Glutamatergic neuron (in vitro differentiated cells): ENCODE measurements around the gene MLST8. TPM values are rescaled to one million over a fixed set of nuclear protein-coding genes. Genes with fewer than 3 reads are reported as not detected.
A peak's percentile ranks its signal among the peaks of the same experiment; 100 is the strongest.

Source experiments
- DNase-seq: peaks from one replicate; pipeline ENCODE4 v3.0.0; 2022
- H3K27ac Mint-ChIP-seq: one replicate; pipeline ENCODE4 v1.8.0; 2020; ENCODE audit warnings: mild to moderate bottlenecking, mixed read lengths, inconsistent platforms; ENCODE audit not compliant: unreplicated experiment
- H3K27me3 Mint-ChIP-seq: one replicate; pipeline ENCODE4 v1.8.0; 2020; ENCODE audit warnings: mild to moderate bottlenecking, moderate library complexity, mixed read lengths, inconsistent platforms; ENCODE audit not compliant: unreplicated experiment
- H3K36me3 Mint-ChIP-seq: one replicate; pipeline ENCODE4 v1.8.0; 2020; ENCODE audit warnings: mild to moderate bottlenecking, mixed read lengths, inconsistent platforms; ENCODE audit not compliant: unreplicated experiment
- H3K4me1 Mint-ChIP-seq: one replicate; pipeline ENCODE4 v1.8.0; 2020; ENCODE audit warnings: mild to moderate bottlenecking, low read depth, mixed read lengths, inconsistent platforms; ENCODE audit not compliant: unreplicated experiment
- H3K4me3 Mint-ChIP-seq: one replicate; pipeline ENCODE4 v1.8.0; 2020; ENCODE audit warnings: mild to moderate bottlenecking, mixed read lengths, inconsistent platforms; ENCODE audit not compliant: unreplicated experiment
- H3K9me3 Mint-ChIP-seq: one replicate; pipeline ENCODE4 v1.8.0; 2020; ENCODE audit warnings: mild to moderate bottlenecking, moderate library complexity, mixed read lengths, inconsistent platforms; ENCODE audit not compliant: unreplicated experiment
- CTCF ChIP-seq: fragments of 200-600 bp; sonication (generic); IDR thresholded peaks from one replicate; pipeline ENCODE4 v1.5.0; 2021; ENCODE audit not compliant: partially characterized antibody, unreplicated experiment
- total RNA-seq: library from RNA; stranded (reverse); fragmentation: NEBNext Ultra II Directional; extraction: Animal tissue kit (Norgen Biotek cat#: 25700); gene quantifications from one replicate; pipeline ENCODE4 v1.2.1, GENCODE V29; 2021; ENCODE audit not compliant: unreplicated experiment

Gene MLST8
- total RNA-seq, 1 donor from 2014 or later = 57.9 TPM

GRCh38 chr16:2235695-2236336 is 30.6 kb downstream of the MLST8 start:
- Mint-ChIP-seq H3K4me3 (peak overlapping the region; percentile 30), H3K9me3 (peaks cover 4% of the 10 kb centered on the region), H3K27me3 (peaks cover 4% of the 10 kb centered on the region), H3K4me1 (no peaks in the 10 kb centered on the region), H3K27ac (no peak overlapping the region), H3K36me3 (no peaks in the 10 kb centered on the region)
- TF ChIP-seq CTCF = no peak
- DNase-seq = no peak

DNA sequence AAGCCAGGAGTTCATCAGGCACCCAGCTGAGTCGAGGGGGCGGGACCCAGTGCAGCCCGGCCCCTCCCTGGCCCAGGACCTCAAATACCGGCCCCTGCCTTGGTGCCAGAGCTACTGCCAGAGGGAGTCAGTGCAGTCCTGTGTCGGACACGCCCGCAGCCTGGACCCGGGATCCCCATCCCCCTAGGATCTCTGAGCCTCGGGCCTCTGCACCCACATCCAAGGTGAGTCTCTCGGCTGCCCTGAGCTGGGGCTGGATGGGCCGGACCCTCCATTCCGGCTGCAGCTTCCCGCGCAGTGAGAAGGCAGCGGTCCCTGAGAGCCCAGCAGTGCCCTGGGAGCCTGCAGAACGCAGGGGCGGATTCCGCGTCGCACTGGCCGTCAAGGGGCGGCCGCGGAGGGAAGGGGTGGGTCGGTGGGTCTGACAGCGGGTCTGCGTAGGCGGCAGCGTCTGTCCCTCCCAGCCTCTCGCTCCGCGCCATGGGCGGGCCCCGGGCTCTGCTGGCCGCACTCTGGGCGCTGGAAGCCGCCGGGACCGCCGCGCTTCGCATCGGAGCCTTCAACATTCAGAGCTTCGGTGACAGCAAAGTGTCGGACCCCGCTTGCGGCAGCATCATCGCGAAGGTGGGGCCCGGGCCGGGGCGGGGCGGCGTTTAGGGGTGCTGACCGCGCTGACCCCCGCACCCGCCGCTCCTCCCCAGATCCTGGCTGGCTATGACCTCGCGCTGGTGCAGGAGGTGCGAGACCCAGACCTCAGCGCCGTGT is 31.3 kb downstream of the MLST8 start, which contains the start of gene DNASE1L2:
TSS of gene DNASE1L2 (plus strand) at position 108 of the 765 bp plus-strand sequence. CDS start at position 481, 373 bp downstream.
- Mint-ChIP-seq H3K27me3 (peaks cover 4% of the 10 kb centered on the region), H3K9me3 (peaks cover 4% of the 10 kb centered on the region), H3K36me3 (no peaks in the 10 kb centered on the region), H3K27ac (no peak within 1 kb of the TSS), H3K4me1 (no peaks in the 10 kb centered on the region), H3K4me3 (peak within 1 kb of the TSS; percentile 30)
- DNase-seq = peak; percentile 67
- TF ChIP-seq CTCF = no peak

- peaks cover 4% of the 10 kb centered on the region for H3K27me3 Mint-ChIP-seq
- no peak for TF ChIP-seq CTCF
- H3K36me3 Mint-ChIP-seq = no peaks in the 10 kb centered on the region
- no peaks in the 10 kb centered on the region for H3K4me1 Mint-ChIP-seq
- no peak overlapping the region for H3K27ac Mint-ChIP-seq
- peaks cover 5% of the 10 kb centered on the region for H3K9me3 Mint-ChIP-seq
- no peak for DNase-seq
- H3K4me3 Mint-ChIP-seq = no peak overlapping the region
These were observed 31.8 kb downstream of the MLST8 start for GRCh38 chr16:2237102-2237482.

DNA sequence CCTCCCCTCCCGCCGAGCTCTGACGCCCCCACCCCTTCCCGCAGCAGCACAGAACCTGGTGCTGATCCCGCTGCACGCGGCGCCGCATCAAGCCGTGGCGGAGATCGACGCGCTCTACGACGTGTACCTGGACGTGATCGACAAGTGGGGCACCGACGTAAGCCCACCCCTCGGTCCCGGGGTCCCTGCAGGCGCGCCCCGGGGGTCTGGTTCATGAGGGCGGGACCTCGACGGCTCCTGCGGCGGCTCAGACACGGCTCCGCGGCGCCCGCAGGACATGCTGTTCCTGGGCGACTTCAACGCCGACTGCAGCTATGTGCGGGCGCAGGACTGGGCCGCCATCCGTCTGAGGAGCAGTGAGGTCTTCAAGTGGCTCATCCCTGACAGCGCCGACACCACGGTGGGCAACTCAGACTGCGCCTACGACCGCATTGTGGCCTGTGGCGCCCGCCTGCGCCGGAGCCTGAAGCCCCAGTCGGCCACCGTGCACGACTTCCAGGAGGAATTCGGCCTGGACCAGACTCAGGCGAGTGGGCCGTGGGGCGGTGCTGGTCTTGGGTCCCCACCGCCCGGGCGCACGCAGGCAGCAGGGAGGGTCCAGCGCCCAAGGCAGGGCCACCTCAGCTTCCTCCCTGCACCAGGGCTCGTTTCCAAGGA is 32.4 kb downstream of the MLST8 start:
- no peak for DNase-seq
- no peak for TF ChIP-seq CTCF
- H3K27ac Mint-ChIP-seq = no peak overlapping the region
- H3K27me3 Mint-ChIP-seq = peaks cover 4% of the 10 kb centered on the region
- H3K36me3 Mint-ChIP-seq = no peaks in the 10 kb centered on the region
- H3K4me1 Mint-ChIP-seq = no peaks in the 10 kb centered on the region
- no peak overlapping the region for H3K4me3 Mint-ChIP-seq
- peaks cover 9% of the 10 kb centered on the region for H3K9me3 Mint-ChIP-seq
